SK-N-SH (cell line): ENCODE results near the gene CPLX3.

ENCODE experiments used
- CHD2 ChIP-seq: fragments of 150-350 bp; IDR thresholded peaks from 2 replicates; pipeline ENCODE4 v1.6.1; 2018; ENCODE audit warnings: low read length; ENCODE audit not compliant: partially characterized antibody
- EP300 ChIP-seq, 2 experiments: IDR thresholded peaks; 2 replicates each; pipeline versions ENCODE4 v1.4.0 to v1.6.1; 2012; ENCODE audit warnings: borderline replicate concordance in 1 of 2, low read depth in 1 of 2, low read length in 1 of 2
- EZH2phosphoT487 ChIP-seq: fragments of 200-600 bp; sonication (generic); IDR thresholded peaks from 2 replicates; pipeline ENCODE4 v1.6.1; 2017; ENCODE audit warnings: low read depth, mixed run types, mild to moderate bottlenecking, antibody characterized with exemption, moderate library complexity, borderline replicate concordance
- FOXJ3 ChIP-seq: sonication (generic); formaldehyde crosslinking; IDR thresholded peaks from 2 replicates; pipeline ENCODE4 v1.5.1; 2020; ENCODE audit warnings: mild to moderate bottlenecking, missing genetic modification reagents
- JUND ChIP-seq: IDR thresholded peaks from 2 replicates; pipeline ENCODE4 v1.4.0; 2012
- POLR2AphosphoS5 ChIP-seq: IDR thresholded peaks from 2 replicates; pipeline ENCODE4 v1.6.1; 2012; ENCODE audit warnings: low read depth, low read length
- SIN3A ChIP-seq: IDR thresholded peaks from 2 replicates; pipeline ENCODE4 v1.6.1; 2012; ENCODE audit warnings: low read depth, mild to moderate bottlenecking, low read length, moderate library complexity, borderline replicate concordance
- SMC3 ChIP-seq: IDR thresholded peaks from 2 replicates; pipeline ENCODE4 v1.6.1; 2012; ENCODE audit warnings: low read depth, low read length, improper control_type of control experiment
- YY1 ChIP-seq: IDR thresholded peaks from 2 replicates; pipeline ENCODE4 v1.4.0; 2012; ENCODE audit warnings: low read depth, mild to moderate bottlenecking
- TF ChIP-seq, protein P1 (sequence below): IDR thresholded peaks from 2 replicates; pipeline ENCODE4 v1.4.0; 2012; ENCODE audit warnings: low read depth
- TF ChIP-seq, protein P2 (sequence below): fragments of 200-600 bp; sonication (generic); IDR thresholded peaks from 2 replicates; pipeline ENCODE4 v1.6.1; 2017; ENCODE audit warnings: antibody characterized with exemption, mild to moderate bottlenecking, moderate library complexity
- TF ChIP-seq, protein P3 (sequence below): IDR thresholded peaks from 2 replicates; pipeline ENCODE4 v1.4.0; 2012; ENCODE audit warnings: low read depth, borderline replicate concordance
- TF ChIP-seq, protein P4 (sequence below): IDR thresholded peaks from 2 replicates; pipeline ENCODE4; 2012

DNA sequence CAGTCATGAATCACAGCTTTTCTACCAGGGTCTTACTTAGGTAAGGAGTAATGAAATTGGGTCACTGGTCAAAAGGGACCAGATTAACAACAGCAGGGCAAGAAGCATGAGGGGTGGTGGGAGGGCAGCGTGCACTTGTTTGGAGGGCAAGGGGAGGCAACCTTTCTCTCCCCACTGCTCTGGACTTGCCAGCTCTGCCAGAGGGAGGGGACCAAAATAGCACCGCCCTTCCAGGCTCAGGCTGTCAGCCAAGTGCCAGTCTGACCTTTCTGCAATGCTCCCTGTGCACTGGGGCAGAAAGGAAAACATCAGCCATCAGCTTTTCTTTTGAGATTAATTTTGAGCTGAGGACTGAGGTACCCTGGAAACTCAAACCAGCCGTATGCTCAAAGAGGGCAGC is 21.0 kb downstream of the CPLX3 start:
- TF ChIP-seq, protein P1, sequence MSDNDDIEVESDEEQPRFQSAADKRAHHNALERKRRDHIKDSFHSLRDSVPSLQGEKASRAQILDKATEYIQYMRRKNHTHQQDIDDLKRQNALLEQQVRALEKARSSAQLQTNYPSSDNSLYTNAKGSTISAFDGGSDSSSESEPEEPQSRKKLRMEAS = no peak
- TF ChIP-seq, protein P2, sequence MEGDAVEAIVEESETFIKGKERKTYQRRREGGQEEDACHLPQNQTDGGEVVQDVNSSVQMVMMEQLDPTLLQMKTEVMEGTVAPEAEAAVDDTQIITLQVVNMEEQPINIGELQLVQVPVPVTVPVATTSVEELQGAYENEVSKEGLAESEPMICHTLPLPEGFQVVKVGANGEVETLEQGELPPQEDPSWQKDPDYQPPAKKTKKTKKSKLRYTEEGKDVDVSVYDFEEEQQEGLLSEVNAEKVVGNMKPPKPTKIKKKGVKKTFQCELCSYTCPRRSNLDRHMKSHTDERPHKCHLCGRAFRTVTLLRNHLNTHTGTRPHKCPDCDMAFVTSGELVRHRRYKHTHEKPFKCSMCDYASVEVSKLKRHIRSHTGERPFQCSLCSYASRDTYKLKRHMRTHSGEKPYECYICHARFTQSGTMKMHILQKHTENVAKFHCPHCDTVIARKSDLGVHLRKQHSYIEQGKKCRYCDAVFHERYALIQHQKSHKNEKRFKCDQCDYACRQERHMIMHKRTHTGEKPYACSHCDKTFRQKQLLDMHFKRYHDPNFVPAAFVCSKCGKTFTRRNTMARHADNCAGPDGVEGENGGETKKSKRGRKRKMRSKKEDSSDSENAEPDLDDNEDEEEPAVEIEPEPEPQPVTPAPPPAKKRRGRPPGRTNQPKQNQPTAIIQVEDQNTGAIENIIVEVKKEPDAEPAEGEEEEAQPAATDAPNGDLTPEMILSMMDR = no peak
- no peak for TF ChIP-seq SIN3A
- no peak for TF ChIP-seq EZH2phosphoT487
- TF ChIP-seq FOXJ3 (CRISPR knock-in tag) = no peak
- no peak for TF ChIP-seq EP300 (IDR thresholded peaks at IDR 0.05; ENCODE audit: borderline replicate concordance in 1 of 2, low read depth in 1 of 2, low read length in 1 of 2)
- TF ChIP-seq SMC3 = no peak
- TF ChIP-seq, protein P3, sequence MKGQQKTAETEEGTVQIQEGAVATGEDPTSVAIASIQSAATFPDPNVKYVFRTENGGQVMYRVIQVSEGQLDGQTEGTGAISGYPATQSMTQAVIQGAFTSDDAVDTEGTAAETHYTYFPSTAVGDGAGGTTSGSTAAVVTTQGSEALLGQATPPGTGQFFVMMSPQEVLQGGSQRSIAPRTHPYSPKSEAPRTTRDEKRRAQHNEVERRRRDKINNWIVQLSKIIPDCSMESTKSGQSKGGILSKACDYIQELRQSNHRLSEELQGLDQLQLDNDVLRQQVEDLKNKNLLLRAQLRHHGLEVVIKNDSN = no peak
- TF ChIP-seq YY1 = no peak
- TF ChIP-seq, protein P4, sequence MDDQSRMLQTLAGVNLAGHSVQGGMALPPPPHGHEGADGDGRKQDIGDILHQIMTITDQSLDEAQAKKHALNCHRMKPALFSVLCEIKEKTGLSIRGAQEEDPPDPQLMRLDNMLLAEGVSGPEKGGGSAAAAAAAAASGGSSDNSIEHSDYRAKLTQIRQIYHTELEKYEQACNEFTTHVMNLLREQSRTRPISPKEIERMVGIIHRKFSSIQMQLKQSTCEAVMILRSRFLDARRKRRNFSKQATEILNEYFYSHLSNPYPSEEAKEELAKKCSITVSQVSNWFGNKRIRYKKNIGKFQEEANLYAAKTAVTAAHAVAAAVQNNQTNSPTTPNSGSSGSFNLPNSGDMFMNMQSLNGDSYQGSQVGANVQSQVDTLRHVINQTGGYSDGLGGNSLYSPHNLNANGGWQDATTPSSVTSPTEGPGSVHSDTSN = no peak
- TF ChIP-seq CHD2 = no peak
- TF ChIP-seq POLR2AphosphoS5 = no peak
- no peak for TF ChIP-seq JUND
